Astrocyte (in vitro differentiated cells and primary cell): ENCODE measurements around the gene CEP290. TPM values are rescaled to one million over a fixed set of nuclear protein-coding genes. Genes with fewer than 3 reads are reported as not detected.
A peak's percentile ranks its signal among the peaks of the same experiment; 100 is the strongest.

ENCODE experiments used
- DNase-seq: peaks from one replicate; pipeline ENCODE4 v3.0.0-alpha.2; 2010; ENCODE audit warnings: low read depth
- FAIRE-seq: peaks from 2 replicates; lab custom pipeline; 2011; peaks lifted over from hg19 to GRCh38; lab: Jason Lieb, UNC
- H2AFZ ChIP-seq: 2 replicates; pipeline ENCODE4 v1.6.0; 2012; ENCODE audit warnings: low read depth, low read length, inconsistent platforms
- H3K27ac ChIP-seq: 2 replicates; pipeline ENCODE4 v1.5.1; 2011; ENCODE audit warnings: low read depth, low read length, inconsistent platforms
- H3K27me3 ChIP-seq: 2 replicates; pipeline ENCODE4 v1.6.0; 2011; ENCODE audit warnings: low read length, inconsistent platforms; ENCODE audit not compliant: insufficient read depth
- H3K36me3 ChIP-seq: 2 replicates; pipeline ENCODE4 v1.5.1; 2011; ENCODE audit warnings: low read length, inconsistent platforms; ENCODE audit not compliant: insufficient read depth
- H3K4me1 ChIP-seq: 2 replicates; pipeline ENCODE4 v1.5.1; 2011; ENCODE audit warnings: low read length, inconsistent platforms; ENCODE audit not compliant: insufficient read depth
- H3K4me2 ChIP-seq: 2 replicates; pipeline ENCODE4 v1.6.0; 2012; ENCODE audit warnings: low read length, inconsistent platforms
- H3K4me3 ChIP-seq: 2 replicates; pipeline ENCODE4 v1.5.1; 2011; ENCODE audit warnings: low read depth, mild to moderate bottlenecking, low read length, inconsistent platforms; ENCODE audit not compliant: insufficient read depth
- H3K79me2 ChIP-seq: 2 replicates; pipeline ENCODE4 v1.6.0; 2012; ENCODE audit warnings: mild to moderate bottlenecking, low read length, inconsistent platforms; ENCODE audit not compliant: insufficient read depth
- H3K9ac ChIP-seq: 2 replicates; pipeline ENCODE4 v1.6.0; 2012; ENCODE audit warnings: mild to moderate bottlenecking, low read length, inconsistent platforms
- H3K9me3 ChIP-seq: 2 replicates; pipeline ENCODE4 v1.5.1; 2012; ENCODE audit warnings: low read depth, mild to moderate bottlenecking, low read length, inconsistent platforms; ENCODE audit not compliant: insufficient read depth
- H4K20me1 ChIP-seq: 2 replicates; pipeline ENCODE4 v1.6.0; 2012; ENCODE audit warnings: low read length, inconsistent platforms; ENCODE audit not compliant: insufficient read depth
- H3K27ac Mint-ChIP-seq: one replicate; pipeline ENCODE4 v1.8.0; 2021; ENCODE audit warnings: mild to moderate bottlenecking, mixed read lengths; ENCODE audit not compliant: unreplicated experiment
- H3K27me3 Mint-ChIP-seq: one replicate; pipeline ENCODE4 v1.8.0; 2021; ENCODE audit warnings: low read depth, mixed read lengths; ENCODE audit not compliant: unreplicated experiment
- H3K36me3 Mint-ChIP-seq: one replicate; pipeline ENCODE4 v1.8.0; 2021; ENCODE audit warnings: low read depth, mixed read lengths; ENCODE audit not compliant: unreplicated experiment
- H3K4me1 Mint-ChIP-seq: one replicate; pipeline ENCODE4 v1.8.0; 2021; ENCODE audit warnings: low read depth, mixed read lengths; ENCODE audit not compliant: unreplicated experiment
- H3K4me3 Mint-ChIP-seq: one replicate; pipeline ENCODE4 v1.8.0; 2021; ENCODE audit warnings: mild to moderate bottlenecking, moderate library complexity, mixed read lengths; ENCODE audit not compliant: unreplicated experiment
- H3K9me3 Mint-ChIP-seq: one replicate; pipeline ENCODE4 v1.8.0; 2021; ENCODE audit warnings: mild to moderate bottlenecking, mixed read lengths; ENCODE audit not compliant: unreplicated experiment
- EZH2 ChIP-seq: IDR thresholded peaks from 2 replicates; pipeline ENCODE4 v1.6.1; 2012; ENCODE audit warnings: mild to moderate bottlenecking, low read length, inconsistent platforms; ENCODE audit not compliant: insufficient read depth
- total RNA-seq: library from RNA; stranded (reverse); gene quantifications from 2 replicates; pipeline ENCODE4 v1.2.1, GENCODE V29; 2021
- TF ChIP-seq, protein P1 (sequence below): IDR thresholded peaks from 2 replicates; pipeline ENCODE4 v1.5.1; 2011; ENCODE audit warnings: low read depth, mild to moderate bottlenecking, inconsistent platforms, low read length, moderate library complexity; ENCODE audit not compliant: insufficient read depth

CEP290 gene
- total RNA-seq, 1 donor from 2014 or later: 20.1 TPM

GRCh38 chr12:88144546-88145468 is 2.9 kb upstream of the CEP290 start:
- Histone ChIP-seq H3K4me3 (no peak overlapping the region), H3K4me1 (no peaks in the 10 kb centered on the region), H3K36me3 (no peaks in the 10 kb centered on the region), H2AFZ (no peak overlapping the region), H3K27ac (no peak overlapping the region), H3K4me2 (no peak overlapping the region), H3K27me3 (no peaks in the 10 kb centered on the region), H3K9ac (no peak overlapping the region), H4K20me1 (no peaks in the 10 kb centered on the region), H3K9me3 (no peaks in the 10 kb centered on the region), H3K79me2 (peaks cover 55% of the 10 kb centered on the region)
- H3K27me3 Mint-ChIP-seq: no peaks in the 10 kb centered on the region
- no peaks in the 10 kb centered on the region for H3K36me3 Mint-ChIP-seq
- DNase-seq (no peak), FAIRE-seq (no peak)
- H3K4me1 Mint-ChIP-seq: peaks cover 12% of the 10 kb centered on the region
- TF ChIP-seq, protein P1, sequence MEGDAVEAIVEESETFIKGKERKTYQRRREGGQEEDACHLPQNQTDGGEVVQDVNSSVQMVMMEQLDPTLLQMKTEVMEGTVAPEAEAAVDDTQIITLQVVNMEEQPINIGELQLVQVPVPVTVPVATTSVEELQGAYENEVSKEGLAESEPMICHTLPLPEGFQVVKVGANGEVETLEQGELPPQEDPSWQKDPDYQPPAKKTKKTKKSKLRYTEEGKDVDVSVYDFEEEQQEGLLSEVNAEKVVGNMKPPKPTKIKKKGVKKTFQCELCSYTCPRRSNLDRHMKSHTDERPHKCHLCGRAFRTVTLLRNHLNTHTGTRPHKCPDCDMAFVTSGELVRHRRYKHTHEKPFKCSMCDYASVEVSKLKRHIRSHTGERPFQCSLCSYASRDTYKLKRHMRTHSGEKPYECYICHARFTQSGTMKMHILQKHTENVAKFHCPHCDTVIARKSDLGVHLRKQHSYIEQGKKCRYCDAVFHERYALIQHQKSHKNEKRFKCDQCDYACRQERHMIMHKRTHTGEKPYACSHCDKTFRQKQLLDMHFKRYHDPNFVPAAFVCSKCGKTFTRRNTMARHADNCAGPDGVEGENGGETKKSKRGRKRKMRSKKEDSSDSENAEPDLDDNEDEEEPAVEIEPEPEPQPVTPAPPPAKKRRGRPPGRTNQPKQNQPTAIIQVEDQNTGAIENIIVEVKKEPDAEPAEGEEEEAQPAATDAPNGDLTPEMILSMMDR: no peak
- TF ChIP-seq EZH2: no peak
- no peaks in the 10 kb centered on the region for H3K9me3 Mint-ChIP-seq
- H3K4me3 Mint-ChIP-seq: no peak overlapping the region
- H3K27ac Mint-ChIP-seq: no peak overlapping the region

GRCh38 chr12:88144037-88144436 is 2.1 kb upstream of the CEP290 start:
- Histone ChIP-seq H3K36me3 (no peaks in the 10 kb centered on the region), H4K20me1 (no peaks in the 10 kb centered on the region), H2AFZ (no peak overlapping the region), H3K79me2 (peaks cover 52% of the 10 kb centered on the region), H3K4me3 (no peak overlapping the region), H3K9me3 (no peaks in the 10 kb centered on the region), H3K4me2 (peak overlapping the region; percentile 93), H3K9ac (no peak overlapping the region), H3K27ac (no peak overlapping the region), H3K27me3 (no peaks in the 10 kb centered on the region), H3K4me1 (no peaks in the 10 kb centered on the region)
- no peak overlapping the region for H3K27ac Mint-ChIP-seq
- no peak overlapping the region for H3K4me3 Mint-ChIP-seq
- DNase-seq (no peak), FAIRE-seq (no peak)
- H3K27me3 Mint-ChIP-seq: no peaks in the 10 kb centered on the region
- no peaks in the 10 kb centered on the region for H3K36me3 Mint-ChIP-seq
- peaks cover 12% of the 10 kb centered on the region for H3K4me1 Mint-ChIP-seq
- TF ChIP-seq EZH2: no peak
- TF ChIP-seq, protein P1: no peak
- H3K9me3 Mint-ChIP-seq: no peaks in the 10 kb centered on the region

DNA sequence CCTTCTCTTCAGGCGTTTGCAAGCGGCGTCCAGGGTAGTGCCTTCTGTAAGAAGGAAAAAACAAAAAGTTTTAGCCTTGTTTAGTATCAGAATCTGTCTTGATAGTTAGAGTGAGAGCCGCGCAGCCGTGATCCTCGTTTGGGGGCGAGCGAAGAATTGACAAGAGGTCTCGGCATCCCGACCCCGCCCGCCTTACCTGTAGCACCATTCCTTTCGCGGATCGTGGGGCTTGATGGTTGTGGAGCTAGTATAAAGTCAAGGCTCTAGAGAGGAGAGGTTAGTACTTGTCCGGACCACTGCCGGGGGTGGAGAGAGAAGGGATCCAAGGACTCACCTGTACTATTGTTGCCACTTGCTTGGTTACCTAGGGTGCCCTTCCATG is 713 bp upstream of the CEP290 start:
- Histone ChIP-seq H3K36me3 (no peaks in the 10 kb centered on the region), H3K9ac (peak overlapping the region; percentile 92), H4K20me1 (no peaks in the 10 kb centered on the region), H3K4me3 (peak overlapping the region; percentile 90), H3K9me3 (no peaks in the 10 kb centered on the region), H3K79me2 (peaks cover 47% of the 10 kb centered on the region), H3K4me2 (peak overlapping the region; percentile 93), H3K27ac (peak overlapping the region; percentile 77), H3K27me3 (no peaks in the 10 kb centered on the region), H3K4me1 (no peaks in the 10 kb centered on the region), H2AFZ (peak overlapping the region; percentile 96)
- Mint-ChIP-seq H3K27ac (peak overlapping the region; percentile 92), H3K4me1 (peaks cover 12% of the 10 kb centered on the region), H3K36me3 (peaks cover 2% of the 10 kb centered on the region), H3K4me3 (peak overlapping the region; percentile 96), H3K27me3 (no peaks in the 10 kb centered on the region), H3K9me3 (no peaks in the 10 kb centered on the region)
- DNase-seq: no peak
- no peak for FAIRE-seq
- no peak for TF ChIP-seq EZH2
- TF ChIP-seq, protein P1: no peak
